Measurements from ENCODE around the gene NAA25. TPM values are rescaled to one million over a fixed set of nuclear protein-coding genes. Genes with fewer than 3 reads are reported as not detected.

Gene NAA25
- polyA plus RNA-seq, 1 donor, result 32.0 TPM

DNA sequence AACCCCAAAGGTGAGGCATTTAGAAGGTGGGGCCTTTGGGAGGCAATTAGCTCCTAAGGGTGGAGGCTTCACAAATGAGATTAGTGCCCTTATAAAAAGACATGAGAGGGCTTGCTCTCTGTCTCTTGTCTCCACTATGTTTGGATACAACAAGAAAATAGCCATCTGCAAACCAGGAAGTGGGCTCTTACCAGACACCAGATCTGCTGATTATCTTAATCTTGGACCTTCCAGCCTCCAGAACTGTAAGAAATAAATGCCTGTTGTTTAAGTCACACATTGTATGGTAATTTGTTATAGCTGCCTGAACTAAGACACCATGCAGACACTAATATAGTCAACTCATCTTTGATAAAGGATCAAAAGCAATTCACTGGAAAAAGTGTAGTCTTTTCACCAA lies 130.0 kb downstream of the NAA25 start:
- DNase-seq, result no peak

DNA sequence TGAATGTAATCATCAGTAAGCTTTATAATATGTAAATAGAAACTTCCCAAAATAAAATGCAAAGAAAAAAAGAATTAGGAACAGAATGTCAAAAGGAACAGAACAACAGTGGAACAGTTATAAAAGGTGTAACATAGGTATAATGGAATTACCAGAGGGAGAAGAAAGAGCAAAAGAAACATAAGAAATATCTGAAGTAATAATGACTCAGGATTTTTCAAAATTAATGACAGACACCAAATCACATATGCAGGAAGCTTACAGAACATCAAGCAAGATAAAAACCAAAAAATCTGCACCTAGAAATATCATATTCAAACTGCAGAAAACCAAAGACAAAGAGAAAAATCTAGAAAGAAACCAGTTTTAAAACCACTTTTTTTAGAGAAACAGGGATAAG lies 131.7 kb downstream of the NAA25 start:
- DNase-seq, result no peak

Other genes starting within 250 kb of the NAA25 start
- 35.7 TPM for gene TMEM116, start 95.6 kb downstream of the NAA25 start, polyA plus RNA-seq (ENCODE audit: insufficient read length)
- gene ERP29, start 95.4 kb downstream of the NAA25 start, polyA plus RNA-seq (ENCODE audit: insufficient read length), result 151 TPM
- gene TRAFD1, start 16.8 kb upstream of the NAA25 start, polyA plus RNA-seq (ENCODE audit: insufficient read length), result 41.0 TPM

Data from left kidney (tissue), 2 donors.